C4-2B (cell line): ENCODE measurements around the gene RWDD2A.

Source experiments
- ZFX ChIP-seq: fragments of 450-650 bp; IDR thresholded peaks from 2 replicates; pipeline ENCODE4 v1.6.1; 2017
- TF ChIP-seq, protein P1 (sequence below): fragments of 450-650 bp; conservative IDR thresholded peaks from 2 replicates; pipeline ENCODE4 v1.5.1; 2017; ENCODE audit warnings: mild to moderate bottlenecking

DNA sequence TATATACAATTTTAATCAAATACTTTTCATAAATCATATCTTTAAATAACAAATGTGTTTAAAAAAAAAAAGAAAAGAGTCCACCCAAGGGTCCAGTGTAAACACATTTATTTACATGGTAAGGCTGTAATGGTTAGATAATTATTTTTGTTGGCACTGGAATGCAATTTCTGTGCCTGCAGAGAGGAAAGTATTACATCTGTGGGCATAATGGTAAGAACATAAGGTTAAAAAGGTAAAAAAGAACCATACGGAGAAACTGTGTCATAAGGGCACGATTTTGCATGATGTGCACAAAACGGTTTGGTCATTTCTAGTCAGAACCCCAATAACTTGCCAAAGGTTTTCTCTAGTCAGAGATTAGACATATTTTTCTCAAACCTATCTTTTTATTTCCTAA, 54.3 kb downstream of the RWDD2A start:
- TF ChIP-seq ZFX = no peak
- TF ChIP-seq, protein P1, sequence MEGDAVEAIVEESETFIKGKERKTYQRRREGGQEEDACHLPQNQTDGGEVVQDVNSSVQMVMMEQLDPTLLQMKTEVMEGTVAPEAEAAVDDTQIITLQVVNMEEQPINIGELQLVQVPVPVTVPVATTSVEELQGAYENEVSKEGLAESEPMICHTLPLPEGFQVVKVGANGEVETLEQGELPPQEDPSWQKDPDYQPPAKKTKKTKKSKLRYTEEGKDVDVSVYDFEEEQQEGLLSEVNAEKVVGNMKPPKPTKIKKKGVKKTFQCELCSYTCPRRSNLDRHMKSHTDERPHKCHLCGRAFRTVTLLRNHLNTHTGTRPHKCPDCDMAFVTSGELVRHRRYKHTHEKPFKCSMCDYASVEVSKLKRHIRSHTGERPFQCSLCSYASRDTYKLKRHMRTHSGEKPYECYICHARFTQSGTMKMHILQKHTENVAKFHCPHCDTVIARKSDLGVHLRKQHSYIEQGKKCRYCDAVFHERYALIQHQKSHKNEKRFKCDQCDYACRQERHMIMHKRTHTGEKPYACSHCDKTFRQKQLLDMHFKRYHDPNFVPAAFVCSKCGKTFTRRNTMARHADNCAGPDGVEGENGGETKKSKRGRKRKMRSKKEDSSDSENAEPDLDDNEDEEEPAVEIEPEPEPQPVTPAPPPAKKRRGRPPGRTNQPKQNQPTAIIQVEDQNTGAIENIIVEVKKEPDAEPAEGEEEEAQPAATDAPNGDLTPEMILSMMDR = no peak
